GM10248 (cell line): ENCODE results near the gene C11orf24.
A peak's percentile ranks its signal among the peaks of the same experiment; 100 is the strongest.

Experiments
- CTCF ChIA-PET: fragments of 300-600 bp; sonication (Branson Sonifier 250); formaldehyde crosslinking; extraction: SDS; loops from one replicate; lab custom pipeline; 2021; ENCODE audit warnings: antibody characterized with exemption; lab: Yijun Ruan, JAX
- POLR2A ChIA-PET: fragments of 350-650 bp; sonication (Branson Sonifier 250); formaldehyde crosslinking; extraction: SDS; loops from one replicate; lab custom pipeline; 2020; ENCODE audit warnings: antibody characterized with exemption; lab: Yijun Ruan, JAX
- DNase-seq: peaks from one replicate; pipeline ENCODE4 v3.0.0; 2012; ENCODE audit errors: extremely low spot score
- TF ChIP-seq, protein P1 (sequence below): IDR thresholded peaks from 2 replicates; pipeline ENCODE4 v1.5.1; 2012; ENCODE audit warnings: mild to moderate bottlenecking, low read depth; ENCODE audit errors: extremely low read depth, missing control alignments, control extremely low read depth

C11orf24 gene

DNA sequence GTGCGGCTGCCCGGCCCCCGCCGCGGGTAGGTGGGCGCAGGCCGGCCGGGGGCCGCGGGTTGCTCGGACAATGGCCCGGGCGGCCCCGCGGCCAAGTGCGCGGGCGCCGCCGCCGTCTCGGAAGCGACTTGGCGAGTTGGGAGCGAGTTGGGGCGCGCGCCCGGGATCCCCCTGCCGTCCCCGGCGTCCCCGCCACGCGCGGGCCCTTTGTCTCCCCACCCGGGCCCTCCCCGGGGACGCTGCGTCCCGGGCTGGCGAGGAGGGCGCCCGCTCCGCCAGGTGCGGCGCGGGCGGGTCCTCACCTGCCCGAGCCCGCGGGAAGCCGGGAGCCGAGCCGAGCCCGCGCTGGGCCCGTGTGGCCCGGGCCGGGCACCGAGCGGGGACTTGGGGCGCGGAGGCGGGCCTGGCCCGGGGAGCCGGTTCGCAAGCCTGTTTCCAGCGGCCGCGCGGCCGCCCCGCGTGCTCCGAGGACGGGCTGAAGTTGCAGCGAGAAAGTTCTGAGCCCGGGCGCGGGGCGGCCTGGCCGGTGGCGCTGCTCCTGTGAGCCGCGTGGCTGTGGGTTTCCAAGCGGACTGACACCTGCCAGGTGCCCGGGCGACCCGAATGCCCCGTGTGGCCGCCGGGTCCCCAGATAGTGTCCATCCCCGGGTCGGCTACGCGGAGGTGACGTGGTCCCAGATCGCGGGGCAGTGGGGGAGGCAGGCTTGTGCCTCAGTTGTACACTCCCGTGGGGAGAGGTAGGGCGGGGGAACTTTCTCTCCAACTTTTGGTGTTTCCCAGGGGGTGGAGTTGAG is 41.2 kb upstream of the C11orf24 start:
- TF ChIP-seq, protein P1, sequence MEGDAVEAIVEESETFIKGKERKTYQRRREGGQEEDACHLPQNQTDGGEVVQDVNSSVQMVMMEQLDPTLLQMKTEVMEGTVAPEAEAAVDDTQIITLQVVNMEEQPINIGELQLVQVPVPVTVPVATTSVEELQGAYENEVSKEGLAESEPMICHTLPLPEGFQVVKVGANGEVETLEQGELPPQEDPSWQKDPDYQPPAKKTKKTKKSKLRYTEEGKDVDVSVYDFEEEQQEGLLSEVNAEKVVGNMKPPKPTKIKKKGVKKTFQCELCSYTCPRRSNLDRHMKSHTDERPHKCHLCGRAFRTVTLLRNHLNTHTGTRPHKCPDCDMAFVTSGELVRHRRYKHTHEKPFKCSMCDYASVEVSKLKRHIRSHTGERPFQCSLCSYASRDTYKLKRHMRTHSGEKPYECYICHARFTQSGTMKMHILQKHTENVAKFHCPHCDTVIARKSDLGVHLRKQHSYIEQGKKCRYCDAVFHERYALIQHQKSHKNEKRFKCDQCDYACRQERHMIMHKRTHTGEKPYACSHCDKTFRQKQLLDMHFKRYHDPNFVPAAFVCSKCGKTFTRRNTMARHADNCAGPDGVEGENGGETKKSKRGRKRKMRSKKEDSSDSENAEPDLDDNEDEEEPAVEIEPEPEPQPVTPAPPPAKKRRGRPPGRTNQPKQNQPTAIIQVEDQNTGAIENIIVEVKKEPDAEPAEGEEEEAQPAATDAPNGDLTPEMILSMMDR: no peak
- DNase-seq: peak; percentile 55
- ChIA-PET CTCF (interaction anchor here (1.4 kb wide), 1 partner anchor 57 kb away, joined by 3 read pairs; no protein-coding TSS in a partner anchor), POLR2A (no interaction called here)

DNA sequence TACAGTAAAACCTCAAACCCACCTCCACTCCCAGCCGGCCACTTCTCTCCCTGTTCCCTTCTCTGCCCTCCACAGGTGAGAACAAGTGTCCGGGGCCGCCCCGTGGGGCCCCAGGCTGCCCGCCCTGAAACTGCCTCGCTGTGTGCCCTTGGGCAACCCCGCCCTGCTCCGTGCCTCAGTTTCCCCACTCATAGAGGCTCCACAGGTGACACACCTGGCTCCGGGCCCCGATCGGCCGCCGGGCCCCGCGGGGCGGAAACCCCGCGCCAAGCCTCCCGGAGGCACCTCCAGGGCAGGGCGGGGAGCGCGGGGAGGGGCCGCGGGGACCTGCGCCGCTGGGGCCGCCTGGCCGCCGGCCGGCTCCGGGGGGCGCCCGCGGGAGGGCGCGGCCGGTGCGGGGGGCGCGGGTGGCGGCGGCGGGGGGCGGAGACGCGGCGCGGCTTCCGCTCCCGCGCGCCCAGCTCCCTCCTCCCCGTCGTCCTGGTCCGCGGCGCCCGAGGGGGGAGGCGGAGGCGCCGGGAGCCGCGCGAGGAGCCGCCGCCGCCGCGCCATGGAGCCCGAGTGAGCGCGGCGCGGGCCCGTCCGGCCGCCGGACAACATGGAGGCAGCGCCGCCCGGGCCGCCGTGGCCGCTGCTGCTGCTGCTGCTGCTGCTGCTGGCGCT is 40.5 kb upstream of the C11orf24 start, which contains the start of gene LRP5:
LRP5 (plus strand) TSS at position 475 of the 663 bp plus-strand sequence; CDS start at position 599, 124 bp downstream.
- TF ChIP-seq, protein P1: peak; percentile 16
- peak; percentile 68 for DNase-seq
- CTCF ChIA-PET: interaction anchor here (4.4 kb wide), 1 partner anchor 15 kb away, joined by 34 read pairs; no protein-coding TSS in a partner anchor
- POLR2A ChIA-PET: no interaction called here

DNA sequence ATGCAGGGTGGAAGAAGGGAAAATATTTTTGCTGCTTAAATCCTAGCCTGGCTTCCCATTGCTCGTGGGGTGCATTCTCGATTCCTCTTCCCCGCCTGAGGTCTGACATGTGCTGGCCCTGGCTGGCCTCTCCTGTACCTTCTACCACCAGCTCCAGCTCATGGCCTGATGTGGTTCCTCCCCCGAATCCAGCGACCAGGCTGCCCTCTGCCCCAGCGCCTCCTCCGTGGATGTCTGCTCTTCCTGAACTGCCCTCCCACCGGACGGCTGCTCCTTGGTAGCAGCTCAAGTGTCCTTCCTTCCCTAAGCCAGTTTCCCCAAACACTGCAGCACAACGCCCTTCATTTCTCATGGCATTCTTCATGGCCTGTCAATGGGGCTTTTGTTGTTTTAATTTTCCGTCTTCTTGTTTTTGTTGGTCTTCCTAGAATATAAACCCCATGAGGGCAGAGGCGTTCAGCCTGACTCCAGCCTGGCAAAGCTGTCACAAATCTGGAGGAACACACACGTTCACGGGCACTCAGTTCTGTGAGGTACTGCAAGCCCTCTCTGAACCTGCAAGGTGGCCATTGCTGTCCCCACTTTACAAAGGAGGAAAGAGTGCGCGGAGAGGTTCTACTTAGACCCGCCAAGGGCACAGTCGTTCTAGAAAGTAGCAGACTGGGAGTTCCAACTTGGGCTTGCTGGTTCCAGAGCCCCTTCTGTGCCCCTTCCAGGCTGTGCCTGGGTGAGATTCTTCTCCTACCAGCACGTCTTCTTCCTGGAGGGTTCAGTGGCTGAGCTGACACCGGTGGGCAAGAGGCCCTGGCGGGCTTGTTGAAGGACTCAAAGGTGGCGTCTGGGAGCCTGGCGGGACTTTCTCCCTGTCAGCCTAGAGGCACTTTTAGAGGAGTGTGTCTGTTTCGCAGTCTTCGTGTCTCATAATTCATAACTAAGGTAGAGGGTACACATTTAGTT is 39.7 kb upstream of the C11orf24 start:
- TF ChIP-seq, protein P1: no peak
- ChIA-PET POLR2A (no interaction called here), CTCF (interaction anchor here (0.7 to 4.4 kb wide), 4 partner anchors 12 to 54 kb away, joined by 3 to 34 read pairs (median 6); no protein-coding TSS in a partner anchor)
- no peak for DNase-seq

DNA sequence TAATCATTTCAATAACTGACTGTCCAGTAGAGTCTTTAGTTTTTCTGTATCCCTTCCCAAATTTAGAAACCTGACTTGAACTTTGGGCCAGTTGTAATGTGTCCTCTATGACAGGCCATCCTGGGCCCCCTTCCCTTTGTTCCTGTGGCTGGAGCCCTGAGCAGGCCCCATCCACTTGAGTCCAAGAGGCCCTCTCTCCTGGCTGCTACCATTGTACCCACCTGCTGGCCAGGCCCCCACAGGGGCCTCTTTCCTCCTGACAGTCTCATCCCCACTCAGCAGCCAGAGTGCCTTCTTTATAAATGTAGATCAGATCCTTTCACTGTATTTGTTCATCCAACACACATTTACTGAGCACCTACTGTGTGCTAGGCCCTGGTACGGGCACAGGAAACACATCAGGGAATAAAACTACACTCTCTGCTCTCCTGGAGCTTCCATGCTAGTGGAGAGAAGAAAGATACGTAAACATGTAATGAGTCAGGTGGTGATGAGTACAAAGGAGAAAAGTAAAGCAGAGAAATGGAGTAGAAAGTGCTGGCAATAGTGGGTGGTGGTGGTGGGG is 37.9 kb upstream of the C11orf24 start:
- no peak for DNase-seq
- TF ChIP-seq, protein P1: no peak
- ChIA-PET POLR2A (no interaction called here), CTCF (interaction anchor here (0.6 to 4.4 kb wide), 4 partner anchors 12 to 53 kb away, joined by 3 to 34 read pairs (median 7); no protein-coding TSS in a partner anchor)

DNA sequence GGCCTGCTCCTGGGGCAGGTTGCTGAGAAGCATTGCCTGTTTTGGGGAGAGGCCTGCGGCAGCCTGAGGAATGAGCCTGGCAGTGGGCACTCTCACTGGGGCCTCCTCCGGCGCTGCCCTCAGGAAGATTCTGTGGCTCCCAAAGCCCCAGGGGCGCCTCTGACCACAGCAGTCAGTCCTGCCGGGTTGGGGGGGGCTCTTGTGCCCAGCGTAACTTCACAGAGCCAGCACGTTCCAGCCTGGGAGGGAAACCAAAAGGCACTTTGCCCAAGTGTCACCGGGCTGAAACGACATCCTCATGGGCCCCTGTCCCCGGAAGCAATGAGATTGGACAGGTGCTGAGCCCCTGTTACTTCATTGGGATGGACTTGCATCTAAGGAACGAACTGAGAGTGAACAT is 36.3 kb upstream of the C11orf24 start:
- ChIA-PET POLR2A (no interaction called here), CTCF (interaction anchor here (1.3 to 4.4 kb wide), 2 partner anchors 10 to 11 kb away, joined by 10 to 34 read pairs; no protein-coding TSS in a partner anchor)

More for the DNA sequence above, 36.3 kb upstream of the C11orf24 start:
- TF ChIP-seq, protein P1: no peak
- DNase-seq: no peak
